Endothelial cell of umbilical vein (primary cell): ENCODE measurements around the gene PYM1. TPM values are rescaled to one million over a fixed set of nuclear protein-coding genes. Genes with fewer than 3 reads are reported as not detected.

Source experiments
- BruUV-seq: library from RNA; stranded (reverse); fragments of 400-500 nt; replicated peaks from 2 replicates; lab custom pipeline; 2021; lab: Mats Ljungman, UMichigan
- CTCF ChIA-PET: fragments of 300-600, 350-600 bp; sonication (Branson Sonifier 250); formaldehyde crosslinking; loops from one replicate; lab custom pipeline; 2021; ENCODE audit warnings: antibody characterized with exemption, inconsistent platforms; lab: Charles Lee
- POLR2A ChIA-PET: fragments of 300-600, 350-600 bp; sonication (Branson Sonifier 250); formaldehyde crosslinking; loops from one replicate; lab custom pipeline; 2021; ENCODE audit warnings: antibody characterized with exemption, inconsistent platforms; lab: Charles Lee
- DNase-seq: peaks from one replicate; pipeline ENCODE4 v3.0.0-alpha.2; 2011; ENCODE audit warnings: low read depth, low spot score
- FAIRE-seq: peaks from 2 replicates; lab custom pipeline; 2011; peaks lifted over from hg19 to GRCh38; lab: Jason Lieb, UNC
- H2AFZ ChIP-seq: 2 replicates; pipeline ENCODE4 v1.6.0; 2012; ENCODE audit warnings: low read depth, low read length, control low read depth, inconsistent platforms
- H3K27ac ChIP-seq: 2 replicates; pipeline ENCODE4 v1.5.1; 2011; ENCODE audit warnings: low read depth, mild to moderate bottlenecking, control low read depth, low read length, moderate library complexity; ENCODE audit not compliant: insufficient read depth
- H3K27me3 ChIP-seq, 2 experiments: 2 replicates each; pipeline versions ENCODE4 v1.6.0 to v1.6.1; 2011; ENCODE audit warnings: low read length in 2 of 2, mixed read lengths in 1 of 2; ENCODE audit not compliant: control insufficient read depth in 2 of 2, insufficient read depth in 2 of 2
- H3K36me3 ChIP-seq, 2 experiments: 2 replicates in 1 of 2; 3 replicates in 1 of 2; pipeline ENCODE4 v1.5.1; 2011; ENCODE audit warnings: low read length in 2 of 2, mild to moderate bottlenecking in 1 of 2, moderate library complexity in 1 of 2; ENCODE audit not compliant: control insufficient read depth in 2 of 2, insufficient read depth in 2 of 2; ENCODE audit errors: extremely low read depth in 1 of 2
- H3K4me1 ChIP-seq: 3 replicates; pipeline ENCODE4 v1.5.1; 2011; ENCODE audit warnings: mild to moderate bottlenecking, low read length; ENCODE audit not compliant: control insufficient read depth, insufficient read depth; ENCODE audit errors: extremely low read depth
- H3K4me2 ChIP-seq: 2 replicates; pipeline ENCODE4 v1.6.1; 2011; ENCODE audit warnings: low read length, control low read depth, mixed read lengths; ENCODE audit not compliant: insufficient read depth
- H3K4me3 ChIP-seq, 3 experiments: fragments of 200-600 bp in 1 of 3; sonication (generic), shearing (Covaris generic) in 1 of 3; replicated peaks in 1 of 3; 2 replicates each; pipeline ENCODE4 v1.5.1; 2011 to 2016; ENCODE audit warnings: control low read depth in 3 of 3, low read length in 3 of 3, mild to moderate bottlenecking in 2 of 3, inconsistent platforms in 1 of 3, low read depth in 1 of 3, moderate library complexity in 1 of 3; ENCODE audit not compliant: insufficient read depth in 1 of 3
- H3K79me2 ChIP-seq: 2 replicates; pipeline ENCODE4 v1.6.0; 2012; ENCODE audit warnings: low read length, inconsistent platforms; ENCODE audit not compliant: control insufficient read depth, insufficient read depth
- H3K9ac ChIP-seq: replicated peaks from 2 replicates; pipeline ENCODE3; 2011; ENCODE audit warnings: low read length, control low read depth; ENCODE audit not compliant: insufficient read depth; ENCODE audit errors: extremely low read depth
- H3K9me1 ChIP-seq: replicated peaks from 3 replicates; pipeline ENCODE4 v1.6.0; 2011; ENCODE audit warnings: mild to moderate bottlenecking, low read length; ENCODE audit not compliant: control insufficient read depth, insufficient read depth; ENCODE audit errors: extremely low read depth
- H3K9me3 ChIP-seq: replicated peaks from 2 replicates; pipeline ENCODE4 v1.5.1; 2012; ENCODE audit warnings: low read length, inconsistent platforms; ENCODE audit not compliant: control insufficient read depth, insufficient read depth
- H4K20me1 ChIP-seq: replicated peaks from 2 replicates; pipeline ENCODE3; 2011; ENCODE audit warnings: mild to moderate bottlenecking, low read length; ENCODE audit not compliant: control insufficient read depth, insufficient read depth; ENCODE audit errors: extremely low read depth
- EZH2 ChIP-seq: IDR thresholded peaks from 2 replicates; pipeline ENCODE4 v1.6.1; 2012; ENCODE audit warnings: borderline replicate concordance, low read depth, mild to moderate bottlenecking, moderate library complexity, low read length, inconsistent platforms; ENCODE audit not compliant: severe bottlenecking
- FOS ChIP-seq: IDR thresholded peaks from 2 replicates; pipeline ENCODE4 v1.6.1; 2011; ENCODE audit warnings: mild to moderate bottlenecking, low read length, moderate library complexity, borderline replicate concordance; ENCODE audit not compliant: insufficient read depth
- GATA2 ChIP-seq: IDR thresholded peaks from 2 replicates; pipeline ENCODE4 v1.7.0; 2011; ENCODE audit warnings: low read depth, mild to moderate bottlenecking, moderate library complexity, mixed read lengths, low read length; ENCODE audit not compliant: insufficient read length, insufficient read depth
- JUN ChIP-seq: IDR thresholded peaks from 2 replicates; pipeline ENCODE4 v1.6.1; 2011; ENCODE audit warnings: borderline replicate concordance, low read depth; ENCODE audit not compliant: insufficient read length, insufficient read depth
- MYC ChIP-seq: IDR thresholded peaks from one replicate; pipeline ENCODE4 v1.6.1; 2011; ENCODE audit warnings: mild to moderate bottlenecking, low read depth, low read length
- POLR2A ChIP-seq: IDR thresholded peaks from 2 replicates; pipeline ENCODE4 v1.6.1; 2012; ENCODE audit warnings: low read depth, mild to moderate bottlenecking, control low read depth, low read length
- POLR2AphosphoS5 ChIP-seq: IDR thresholded peaks from 2 replicates; pipeline ENCODE4 v1.6.1; 2012; ENCODE audit warnings: low read depth, mild to moderate bottlenecking, control low read depth, low read length, moderate library complexity; ENCODE audit not compliant: insufficient read depth
- dilution Hi-C: fragments of 300-500 bp; cut with MboI; formaldehyde crosslinking; loops from one replicate; pipeline ENCODE4 v1.15.0; 2019; ENCODE audit warnings: low sequenced_read_pairs; ENCODE audit not compliant: extremely low pct_ligation_motif_present
- intact Hi-C: fragments of 100-400 bp; cut with micrococcal nuclease; formaldehyde crosslinking; loops from one replicate; pipeline ENCODE4 v1.10.0; 2022
- polyA plus RNA-seq, 4 experiments: library from polyadenylated mRNA; depleted of rRNA in 3 of 4; stranded (reverse) in 3 of 4; unstranded in 1 of 4; fragments of >200 nt; gene quantifications; 2 replicates each; pipeline versions ENCODE4 v1.2.1 to v1.2.3, GENCODE V29; 2011 to 2012; ENCODE audit warnings: missing spikeins in 1 of 4
- total RNA-seq: library from RNA; stranded (reverse); gene quantifications from 2 replicates; pipeline ENCODE4 v1.2.3, GENCODE V29; 2021
- TF ChIP-seq, protein P1 (sequence below): IDR thresholded peaks from 2 replicates; pipeline ENCODE4 v1.6.1; 2011; ENCODE audit not compliant: insufficient read depth, insufficient read length
- TF ChIP-seq, protein P2 (sequence below), 2 donors: IDR thresholded peaks; 1 replicate in 1 of 2; 2 replicates in 1 of 2; pipeline ENCODE4 v1.5.1; 2011; ENCODE audit warnings: low read length in 2 of 2, mild to moderate bottlenecking in 2 of 2, moderate library complexity in 2 of 2, control low read depth in 1 of 2, inconsistent platforms in 1 of 2, low read depth in 1 of 2; ENCODE audit not compliant: insufficient read depth in 1 of 2; ENCODE audit errors: extremely low read depth in 1 of 2

The PYM1 gene
- total and polyA plus RNA-seq, 2 donors (not counting 3 experiments of a cell fraction or from before 2014, with no cell fraction given) = 18.7 to 23.5 TPM

DNA sequence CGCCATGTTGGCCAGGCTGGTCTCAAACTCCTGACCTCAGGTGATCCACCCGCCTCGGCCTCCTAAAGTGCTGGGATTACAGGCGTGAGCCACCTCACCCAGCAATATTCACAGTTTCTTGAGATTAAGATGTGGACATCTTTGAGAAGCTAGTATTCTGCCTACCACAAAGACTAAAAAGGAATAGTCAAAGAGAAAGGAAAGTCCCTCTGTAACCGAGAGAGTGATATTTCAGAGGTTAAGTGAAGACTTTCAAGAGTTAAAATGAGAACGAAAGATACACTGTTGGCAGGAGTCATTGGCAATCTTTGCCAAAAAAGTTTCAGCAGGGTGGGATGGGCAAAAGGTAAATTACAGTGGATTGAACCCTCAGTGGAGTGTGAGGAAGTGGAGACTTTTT lies 18.9 kb upstream of the PYM1 start:
- no peaks in the 10 kb centered on the region for H3K9me3 ChIP-seq
- intact Hi-C loops = no loop called here
- H4K20me1 ChIP-seq = no peaks in the 10 kb centered on the region
- no peaks in the 10 kb centered on the region for H3K27me3 ChIP-seq
- no peak overlapping the region for H2AFZ ChIP-seq
- peaks cover 7 to 9% of the 10 kb centered on the region in 2 experiments for H3K36me3 ChIP-seq
- no peak overlapping the region for H3K27ac ChIP-seq
- no peak overlapping the region for H3K4me2 ChIP-seq
- dilution Hi-C loops = no loop called here
- no TSS peak for BruUV-seq
- TF ChIP-seq POLR2AphosphoS5 = no peak
- TF ChIP-seq, protein P1, sequence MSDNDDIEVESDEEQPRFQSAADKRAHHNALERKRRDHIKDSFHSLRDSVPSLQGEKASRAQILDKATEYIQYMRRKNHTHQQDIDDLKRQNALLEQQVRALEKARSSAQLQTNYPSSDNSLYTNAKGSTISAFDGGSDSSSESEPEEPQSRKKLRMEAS = no peak
- TF ChIP-seq, protein P2, sequence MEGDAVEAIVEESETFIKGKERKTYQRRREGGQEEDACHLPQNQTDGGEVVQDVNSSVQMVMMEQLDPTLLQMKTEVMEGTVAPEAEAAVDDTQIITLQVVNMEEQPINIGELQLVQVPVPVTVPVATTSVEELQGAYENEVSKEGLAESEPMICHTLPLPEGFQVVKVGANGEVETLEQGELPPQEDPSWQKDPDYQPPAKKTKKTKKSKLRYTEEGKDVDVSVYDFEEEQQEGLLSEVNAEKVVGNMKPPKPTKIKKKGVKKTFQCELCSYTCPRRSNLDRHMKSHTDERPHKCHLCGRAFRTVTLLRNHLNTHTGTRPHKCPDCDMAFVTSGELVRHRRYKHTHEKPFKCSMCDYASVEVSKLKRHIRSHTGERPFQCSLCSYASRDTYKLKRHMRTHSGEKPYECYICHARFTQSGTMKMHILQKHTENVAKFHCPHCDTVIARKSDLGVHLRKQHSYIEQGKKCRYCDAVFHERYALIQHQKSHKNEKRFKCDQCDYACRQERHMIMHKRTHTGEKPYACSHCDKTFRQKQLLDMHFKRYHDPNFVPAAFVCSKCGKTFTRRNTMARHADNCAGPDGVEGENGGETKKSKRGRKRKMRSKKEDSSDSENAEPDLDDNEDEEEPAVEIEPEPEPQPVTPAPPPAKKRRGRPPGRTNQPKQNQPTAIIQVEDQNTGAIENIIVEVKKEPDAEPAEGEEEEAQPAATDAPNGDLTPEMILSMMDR (IDR thresholded peaks at IDR 0.05; ENCODE audit: extremely low read depth in 1 of 2, insufficient read depth in 1 of 2, low read depth in 1 of 2, low read length in 2 of 2) = no peak
- TF ChIP-seq FOS = no peak
- TF ChIP-seq MYC = no peak
- TF ChIP-seq EZH2 = no peak
- no peak for TF ChIP-seq POLR2A
- no peak for TF ChIP-seq JUN
- no peak for TF ChIP-seq GATA2
- no peaks in the 10 kb centered on the region for H3K79me2 ChIP-seq
- no peaks in the 10 kb centered on the region for H3K4me1 ChIP-seq
- H3K9ac ChIP-seq = no peak overlapping the region
- peaks cover 3% of the 10 kb centered on the region for H3K9me1 ChIP-seq
- no peak for DNase-seq
- ChIA-PET POLR2A (no interaction called here), CTCF (interaction anchor here (1.0 to 1.7 kb wide), 2 partner anchors 14 to 16 kb away, joined by 3 read pairs; no protein-coding TSS in a partner anchor)
- no peak for FAIRE-seq
- H3K4me3 ChIP-seq = no peak overlapping the region
